ENCODE data around the gene MT1B. TPM values are rescaled to one million over a fixed set of nuclear protein-coding genes. Genes with fewer than 3 reads are reported as not detected.

Gene MT1B
- total RNA-seq, 1 experiment from 2014 or later, result not detected

GRCh38 chr16:56639045-56639444 is 12.6 kb upstream of the MT1B start:
- Histone ChIP-seq H2BK12ac (ENCODE audit: insufficient read length, low read depth, low read length) (no peak overlapping the region), H3K9me3 (ENCODE audit: control insufficient read depth, low read depth, low read length) (no peaks in the 10 kb centered on the region), H2BK5ac (ENCODE audit: insufficient read length, low read length) (no peak overlapping the region), H3K79me2 (ENCODE audit: insufficient read depth, low read length) (no peaks in the 10 kb centered on the region), H3K18ac (ENCODE audit: insufficient read length, low read depth, low read length) (no peak overlapping the region), H3K23me2 (ENCODE audit: insufficient read length, low read depth, low read length, poor library complexity, severe bottlenecking) (peaks cover 6% of the 10 kb centered on the region), H2BK15ac (ENCODE audit: low read depth, low read length) (no peak overlapping the region), H3T11ph (ENCODE audit: low read length) (no peak overlapping the region), H3K4me2 (ENCODE audit: insufficient read depth, insufficient read length, low read length) (no peak overlapping the region), H2BK20ac (ENCODE audit: low read depth, low read length, poor library complexity, severe bottlenecking) (no peak overlapping the region), H2AFZ (ENCODE audit: low read length) (no peak overlapping the region), H3K23ac (ENCODE audit: insufficient read length, low read depth, low read length) (no peak overlapping the region), H3K14ac (ENCODE audit: insufficient read depth, low read length) (no peak overlapping the region), H4K8ac (replicated peaks; ENCODE audit: insufficient read length, low read depth, low read length) (no peak overlapping the region), H4K91ac (ENCODE audit: insufficient read length, low read depth, low read length) (no peak overlapping the region), H2AK5ac (ENCODE audit: insufficient read length, low read length) (no peak overlapping the region), H3K79me1 (ENCODE audit: insufficient read depth, low read depth, low read length, poor library complexity, severe bottlenecking) (no peaks in the 10 kb centered on the region), H3K9ac (ENCODE audit: extremely low read depth, insufficient read length, low read length) (no peak overlapping the region), H3K4me1 (ENCODE audit: insufficient read depth, low read length) (no peaks in the 10 kb centered on the region), H4K5ac (ENCODE audit: insufficient read length, low read depth, low read length) (no peak overlapping the region), H3K4ac (ENCODE audit: low read depth, low read length) (no peak overlapping the region), H3K27me3 (ENCODE audit: insufficient read depth, low read length) (peaks cover 92% of the 10 kb centered on the region), H4K20me1 (ENCODE audit: control insufficient read depth, insufficient read depth, insufficient read length) (no peaks in the 10 kb centered on the region), H3K56ac (ENCODE audit: insufficient read length, low read depth, low read length) (no peak overlapping the region), H2BK120ac (ENCODE audit: low read depth, low read length, poor library complexity, severe bottlenecking) (no peak overlapping the region), H3K27ac (ENCODE audit: insufficient read length, low read depth, low read length) (no peak overlapping the region)
- Mint-ChIP-seq H3K4me1 (peaks cover 23 to 41% of the 10 kb centered on the region in 2 experiments), H3K36me3 (ENCODE audit: insufficient read depth in 1 of 3, low read depth in 3 of 3) (no peaks in the 10 kb centered on the region; a peak in 1 of 7 replicates), H3K27ac (peak overlapping the region in 1 of 3 experiments; percentile 48; a peak in 1 of 7 replicates), H3K27me3 (ENCODE audit: low read depth) (peaks cover 99% of the 10 kb centered on the region), H3K4me3 (no peak overlapping the region), H3K9me3 (peaks cover 0 to 5% of the 10 kb centered on the region in 2 experiments; a peak in 2 of 5 replicates)
- WGBS (ENCODE audit: extremely low coverage, insufficient read length, low lambda C conversion rate), result no CpG with 5 or more reads among the region's 1 CpG
- TF ChIP-seq CTCF (conservative IDR thresholded peaks at IDR 0.05), result no peak
- DNase-seq, result no peak

Measured in H9 (cell line).